ENCODE results near the gene SLC24A4. TPM values are rescaled to one million over a fixed set of nuclear protein-coding genes. Genes with fewer than 3 reads are reported as not detected.

SLC24A4 gene
- polyA plus RNA-seq, 5 donors = 0.28 to 0.45 (median 0.33) TPM

- DNase-seq = no peak
These were observed 6.8 kb upstream of the SLC24A4 start for GRCh38 chr14:92316176-92316575.

GRCh38 chr14:92316937-92317336, 6.0 kb upstream of the SLC24A4 start:
- no peak for DNase-seq

- no peak for DNase-seq
These were observed 5.5 kb upstream of the SLC24A4 start for GRCh38 chr14:92317511-92317910.

- no peak for DNase-seq
These were observed 1.3 kb upstream of the SLC24A4 start for GRCh38 chr14:92321701-92322100.

- no peak for DNase-seq
These were observed 449 bp upstream of the SLC24A4 start for GRCh38 chr14:92322516-92322915.

GRCh38 chr14:92323916-92324818, 1.2 kb downstream of the SLC24A4 start:
- no peak for DNase-seq

- DNase-seq = no peak
These were observed 2.9 kb downstream of the SLC24A4 start for GRCh38 chr14:92325835-92326234.

GRCh38 chr14:92328664-92329255, 5.8 kb downstream of the SLC24A4 start:
- DNase-seq = no peak

- no peak for DNase-seq
These were observed 11.1 kb downstream of the SLC24A4 start for GRCh38 chr14:92334050-92334449.

- DNase-seq = no peak
These were observed 13.4 kb downstream of the SLC24A4 start for GRCh38 chr14:92336363-92336762.

- DNase-seq = no peak
These were observed 16.5 kb downstream of the SLC24A4 start for GRCh38 chr14:92339426-92339825.

- DNase-seq = no peak
These were observed 17.1 kb downstream of the SLC24A4 start for GRCh38 chr14:92340071-92340470.

- DNase-seq = no peak
These were observed 18.0 kb downstream of the SLC24A4 start for GRCh38 chr14:92340931-92341330.

GRCh38 chr14:92341791-92342190, 18.8 kb downstream of the SLC24A4 start:
- DNase-seq = no peak

- DNase-seq = peak in 1 of 2 donors; percentile 24
These were observed 25.2 kb downstream of the SLC24A4 start for GRCh38 chr14:92348154-92348553.

- no peak for DNase-seq
These were observed 28.8 kb downstream of the SLC24A4 start for GRCh38 chr14:92351750-92352149.

- no peak for DNase-seq
These were observed 29.4 kb downstream of the SLC24A4 start for GRCh38 chr14:92352158-92352985.

GRCh38 chr14:92353447-92353846, 30.5 kb downstream of the SLC24A4 start:
- DNase-seq = no peak

- DNase-seq = no peak
These were observed 33.7 kb downstream of the SLC24A4 start for GRCh38 chr14:92356677-92357076.

- DNase-seq = no peak
These were observed 37.8 kb downstream of the SLC24A4 start for GRCh38 chr14:92360651-92361370.

- no peak for DNase-seq
These were observed 39.8 kb downstream of the SLC24A4 start for GRCh38 chr14:92362781-92363235.

- no peak for DNase-seq
These were observed 43.3 kb downstream of the SLC24A4 start for GRCh38 chr14:92366237-92366636.
